Measurements from ENCODE around the gene CPD.

DNA sequence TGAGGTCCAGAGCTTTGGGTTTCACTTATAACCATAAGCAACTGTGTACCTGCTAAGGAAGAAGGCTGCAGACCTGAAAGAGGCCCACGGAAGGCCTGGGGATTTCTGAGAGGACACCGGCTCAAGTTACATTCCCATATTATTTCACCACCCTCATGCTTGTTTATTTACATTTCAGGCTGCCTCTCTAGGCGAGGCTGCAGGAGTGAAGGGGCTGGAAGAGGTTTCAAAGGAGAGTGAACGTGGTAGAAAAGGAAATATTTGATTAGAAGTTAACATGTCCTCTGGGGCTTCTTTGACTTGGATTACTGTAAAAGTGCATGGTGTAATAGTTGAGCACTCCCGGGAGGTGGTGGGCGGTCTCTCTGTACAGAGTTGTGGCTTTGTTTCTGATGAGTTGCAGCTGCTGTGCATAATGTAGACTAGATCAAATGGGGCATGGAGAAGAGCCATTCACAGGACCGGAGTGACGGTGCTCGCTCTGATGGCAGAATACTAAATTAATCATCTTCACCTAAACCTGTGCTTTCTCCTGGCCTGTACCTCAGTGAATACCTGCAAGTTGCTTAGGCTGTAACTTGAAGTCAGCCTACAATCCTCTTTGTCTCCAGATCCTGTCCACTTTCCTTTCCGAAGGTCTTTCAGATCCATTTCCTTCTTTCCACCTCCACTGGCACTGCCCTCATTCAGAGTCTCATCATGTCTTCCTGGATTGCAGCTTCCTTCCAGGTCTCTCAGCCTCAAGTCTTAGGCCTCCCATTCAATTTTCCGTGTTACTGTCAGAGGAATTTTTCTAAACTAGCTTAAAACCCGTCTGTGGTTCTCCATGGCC is 1.9 kb upstream of the CPD start:
- TF ChIP-seq, protein P1, sequence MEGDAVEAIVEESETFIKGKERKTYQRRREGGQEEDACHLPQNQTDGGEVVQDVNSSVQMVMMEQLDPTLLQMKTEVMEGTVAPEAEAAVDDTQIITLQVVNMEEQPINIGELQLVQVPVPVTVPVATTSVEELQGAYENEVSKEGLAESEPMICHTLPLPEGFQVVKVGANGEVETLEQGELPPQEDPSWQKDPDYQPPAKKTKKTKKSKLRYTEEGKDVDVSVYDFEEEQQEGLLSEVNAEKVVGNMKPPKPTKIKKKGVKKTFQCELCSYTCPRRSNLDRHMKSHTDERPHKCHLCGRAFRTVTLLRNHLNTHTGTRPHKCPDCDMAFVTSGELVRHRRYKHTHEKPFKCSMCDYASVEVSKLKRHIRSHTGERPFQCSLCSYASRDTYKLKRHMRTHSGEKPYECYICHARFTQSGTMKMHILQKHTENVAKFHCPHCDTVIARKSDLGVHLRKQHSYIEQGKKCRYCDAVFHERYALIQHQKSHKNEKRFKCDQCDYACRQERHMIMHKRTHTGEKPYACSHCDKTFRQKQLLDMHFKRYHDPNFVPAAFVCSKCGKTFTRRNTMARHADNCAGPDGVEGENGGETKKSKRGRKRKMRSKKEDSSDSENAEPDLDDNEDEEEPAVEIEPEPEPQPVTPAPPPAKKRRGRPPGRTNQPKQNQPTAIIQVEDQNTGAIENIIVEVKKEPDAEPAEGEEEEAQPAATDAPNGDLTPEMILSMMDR (IDR thresholded peaks at IDR 0.05 in 4 of 5, conservative IDR thresholded peaks at IDR 0.05 in 1 of 5): no peak
- no peak for TF ChIP-seq POLR2A (IDR thresholded peaks at IDR 0.05)

Measured in gastrocnemius medialis (tissue), 4 donors.